Non-pigmented ciliary epithelial cell (primary cell): ENCODE data around the gene SERINC5.
"Not testable (repeated sequence)": the region's sequence is repeated elsewhere in the genome, so short reads cannot be mapped to it uniquely, and the experiment has no call there.

ENCODE experiments used
- DNase-seq: peaks from one replicate; pipeline ENCODE4 v3.0.0-alpha.2; 2010; ENCODE audit warnings: low read depth

The SERINC5 gene

DNA sequence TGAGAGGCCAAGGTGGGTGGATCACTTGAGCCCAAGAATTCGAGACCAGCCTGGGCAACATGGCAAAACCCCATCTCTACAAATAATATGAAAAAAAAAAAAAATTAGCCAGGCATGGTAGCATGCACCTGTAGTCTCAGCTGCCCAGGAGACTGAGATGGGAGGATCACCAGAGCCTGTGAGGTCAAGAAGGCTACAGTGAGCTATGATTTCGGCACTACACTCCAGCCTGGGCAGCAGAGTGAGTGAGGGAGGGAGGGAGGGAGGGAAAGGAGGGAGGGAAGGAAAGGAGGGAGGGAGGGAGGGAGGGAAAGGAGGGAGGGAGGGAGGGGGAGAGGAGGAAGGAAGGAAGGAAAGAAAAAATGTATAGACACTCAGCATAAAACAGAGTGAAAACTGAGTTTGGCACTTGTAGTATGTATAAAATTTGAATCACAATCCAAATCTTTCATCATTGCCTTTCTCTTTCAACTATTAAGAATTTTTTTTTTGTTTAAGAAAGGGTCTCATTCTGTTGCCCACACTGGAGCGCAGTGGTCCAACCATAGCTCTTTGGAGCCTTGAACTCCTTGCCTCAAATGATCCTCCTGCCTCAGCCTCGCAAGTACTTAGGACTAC, 27.8 kb downstream of the SERINC5 start:
- DNase-seq, result no peak

DNA sequence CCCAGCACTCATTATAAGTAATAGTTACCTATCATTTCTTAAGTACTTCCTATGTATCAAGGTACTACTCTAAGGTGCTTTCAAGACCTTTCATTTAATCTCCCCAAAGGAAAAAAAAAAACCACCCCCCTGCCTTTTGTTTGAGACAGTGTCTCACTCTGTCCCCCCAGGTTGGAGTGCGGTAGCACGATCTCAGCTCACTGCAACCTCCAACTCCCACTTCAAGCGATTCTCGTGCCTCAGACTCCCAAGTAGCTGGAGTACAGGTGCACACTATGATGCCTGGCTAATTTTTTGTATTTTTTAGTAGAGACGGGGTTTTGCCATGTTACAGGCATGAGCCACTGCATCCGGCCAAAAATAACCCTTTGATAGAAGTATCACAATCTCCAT, 29.9 kb downstream of the SERINC5 start:
- DNase-seq, result no peak

DNA sequence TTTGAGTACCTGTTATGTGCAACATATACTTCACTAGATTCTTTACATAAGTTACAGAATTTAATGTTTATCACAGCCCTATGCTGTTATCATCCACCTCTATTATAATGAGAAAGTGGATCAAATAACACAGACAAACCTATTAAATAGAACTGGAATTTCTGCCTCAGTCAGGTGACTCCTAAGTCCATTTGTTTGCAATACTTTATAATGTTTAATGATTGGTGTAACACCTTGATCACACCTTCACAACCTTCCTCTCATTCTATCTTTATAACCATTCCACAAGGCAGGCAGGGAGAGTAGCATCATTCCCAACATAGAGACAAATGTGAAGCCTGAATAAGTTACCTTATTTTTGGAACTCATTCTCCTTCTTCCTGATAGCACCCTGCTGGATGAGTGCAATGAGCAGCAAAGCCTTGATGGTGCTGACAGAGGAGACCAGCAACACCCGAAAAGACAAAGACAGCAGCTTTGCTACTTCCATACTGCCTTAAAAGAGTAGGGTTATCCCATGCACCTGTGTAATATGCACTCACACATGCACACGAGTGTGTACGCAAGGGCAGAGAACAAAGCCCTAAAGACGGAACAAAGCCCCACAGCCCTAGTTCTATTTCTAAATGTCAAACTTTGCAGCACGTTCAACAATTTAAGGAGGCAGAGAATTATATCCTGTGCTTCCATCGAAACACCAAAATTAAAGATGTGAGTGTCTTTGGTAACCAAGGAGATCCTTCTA, 30.5 kb downstream of the SERINC5 start:
- DNase-seq, result no peak

DNA sequence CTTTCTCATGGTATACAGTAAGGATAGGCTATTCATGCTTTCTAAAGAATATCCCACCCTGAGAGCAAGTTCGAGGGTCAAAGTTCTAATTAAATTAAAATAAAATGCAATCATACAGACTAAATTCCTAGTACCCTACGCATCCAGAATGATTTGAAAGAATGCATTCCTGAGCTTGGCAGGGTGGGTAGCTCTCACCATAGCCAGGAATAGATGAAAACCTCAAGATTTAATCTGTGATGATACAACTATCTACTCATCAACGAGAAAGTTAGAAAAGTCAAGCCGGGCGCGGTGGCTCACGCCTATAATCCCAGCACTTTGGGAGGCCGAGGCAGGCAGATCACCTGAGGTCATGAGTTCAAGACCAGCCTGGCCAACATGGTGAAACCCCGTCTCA, 32.3 kb downstream of the SERINC5 start:
- no peak for DNase-seq

DNA sequence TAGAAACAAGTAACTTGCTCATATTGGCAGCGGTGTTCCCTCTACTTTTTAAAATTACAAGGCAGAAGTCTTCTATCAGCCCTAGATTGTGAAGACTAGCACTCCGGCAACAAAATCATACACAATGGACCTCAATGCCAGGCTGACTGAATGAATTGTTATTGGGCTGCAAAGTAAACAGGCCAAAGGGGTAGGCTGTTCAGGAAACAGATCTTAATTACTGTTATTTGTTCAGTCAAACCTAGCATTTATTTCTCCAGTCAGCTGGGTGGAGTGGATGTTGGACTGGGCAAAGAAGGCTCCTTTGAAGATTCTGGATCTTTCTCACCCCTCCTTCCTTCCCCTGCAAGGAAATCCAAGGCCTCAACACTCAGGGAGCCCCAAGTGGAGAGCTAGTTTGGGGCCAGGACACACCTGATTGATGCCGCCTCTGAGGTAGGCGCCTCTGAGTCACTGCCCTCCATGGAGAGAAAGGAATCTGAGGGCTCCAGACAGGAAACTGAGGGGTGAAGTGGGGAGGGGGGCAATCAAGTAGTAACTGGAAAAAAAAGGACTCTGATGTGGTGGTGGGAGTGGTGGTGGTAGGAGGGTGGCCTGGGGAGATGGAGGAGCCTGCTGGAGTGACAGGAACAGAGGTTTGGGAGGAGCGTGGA, 35.5 kb downstream of the SERINC5 start:
- DNase-seq, result no peak

DNA sequence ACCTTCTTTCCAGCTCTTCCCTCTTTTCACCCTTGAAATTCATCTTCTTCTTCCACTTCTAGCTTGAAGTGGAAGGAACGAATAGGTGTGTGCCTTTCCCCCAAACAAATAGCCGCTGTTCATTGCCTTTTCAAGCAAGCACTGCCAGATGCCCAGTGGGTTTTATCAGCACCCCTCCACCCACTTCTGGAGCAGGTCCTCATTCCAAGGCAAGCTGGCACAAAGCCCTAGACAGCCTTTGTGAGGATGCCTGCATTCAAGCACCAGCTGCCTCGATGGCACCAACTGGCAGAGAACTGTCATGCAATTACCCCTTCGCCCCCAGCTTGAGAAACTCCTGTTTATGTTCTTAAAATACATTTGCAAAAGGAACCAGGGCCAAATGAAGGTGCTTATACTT, 36.5 kb downstream of the SERINC5 start:
- DNase-seq, result no peak

DNA sequence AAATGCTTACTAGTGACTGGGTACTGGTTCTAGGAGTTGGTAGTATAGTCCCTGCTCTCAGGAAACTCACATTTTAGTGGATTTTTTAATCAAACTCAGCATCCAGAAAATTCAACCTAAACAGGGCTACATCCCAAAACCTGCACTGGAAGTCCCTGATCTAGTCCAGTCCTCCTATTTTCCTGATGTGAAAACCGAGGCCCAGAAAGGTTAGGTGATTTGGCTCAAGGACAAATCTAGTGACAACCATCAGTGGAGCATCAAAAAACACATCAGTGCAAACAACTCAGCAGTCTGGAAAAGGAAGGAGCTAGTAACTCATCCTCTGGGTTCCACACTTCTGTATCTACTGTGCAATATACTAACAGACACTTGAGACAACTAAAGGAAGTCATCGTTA, 38.2 kb downstream of the SERINC5 start:
- no peak for DNase-seq

DNA sequence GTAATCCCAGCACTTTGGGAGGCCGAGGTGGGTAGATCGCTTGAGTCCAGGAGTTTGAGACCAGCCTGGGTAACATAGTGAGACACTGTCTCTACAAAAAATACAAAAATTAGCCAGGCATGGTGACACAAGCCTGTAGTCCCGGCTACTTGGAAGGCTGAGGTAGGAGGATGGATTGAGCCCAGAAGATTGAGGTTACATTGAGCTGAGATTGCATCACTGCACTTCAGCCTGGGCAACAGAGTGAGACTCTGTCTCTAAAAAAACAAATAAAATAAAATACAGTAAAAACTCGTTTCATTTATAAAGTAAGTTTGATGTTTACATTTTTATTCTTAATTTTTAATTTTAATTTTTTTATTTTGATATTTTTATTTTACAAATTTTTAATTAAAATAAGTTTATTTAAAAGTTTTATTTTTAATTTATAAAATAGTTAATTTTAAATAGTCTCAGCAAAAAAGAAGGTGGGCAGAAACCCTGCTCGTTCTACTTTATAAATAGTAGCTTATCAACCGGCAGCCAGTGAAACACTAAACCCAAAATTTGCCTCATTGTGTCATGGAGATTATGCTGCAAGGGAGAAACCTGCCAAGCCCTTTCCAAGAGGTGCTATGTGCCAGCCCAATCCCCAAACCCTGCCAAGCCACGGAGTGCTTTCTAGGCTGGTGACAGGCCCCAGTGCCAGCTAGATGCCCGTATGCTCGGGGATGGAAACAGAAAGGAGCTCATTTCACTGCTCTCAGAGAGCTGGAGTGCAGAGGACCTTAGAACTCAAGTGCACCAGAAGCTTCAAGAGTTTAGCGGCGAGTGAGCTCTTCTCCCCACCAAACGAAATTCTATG, 38.9 kb downstream of the SERINC5 start:
- no peak for DNase-seq

DNA sequence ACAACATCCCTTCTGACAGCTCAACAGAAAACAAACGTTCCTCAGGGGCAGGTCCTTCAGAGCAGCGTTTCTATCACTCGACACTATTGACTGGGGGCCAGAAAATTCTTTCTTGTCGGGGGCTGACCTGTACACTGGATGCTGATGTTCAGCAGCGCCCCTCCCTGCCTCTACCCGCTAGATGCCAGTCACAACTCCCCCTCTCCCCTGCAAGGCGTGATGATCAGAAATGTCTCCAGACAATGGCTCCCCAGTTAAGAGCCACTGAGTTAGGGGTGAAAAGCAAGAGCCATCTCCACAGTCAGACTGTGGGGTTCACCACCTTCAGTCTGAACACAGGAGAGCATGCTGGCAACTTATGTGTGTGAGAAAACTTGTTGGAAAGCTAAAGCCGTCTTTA, 39.8 kb downstream of the SERINC5 start:
- DNase-seq, result no peak

DNA sequence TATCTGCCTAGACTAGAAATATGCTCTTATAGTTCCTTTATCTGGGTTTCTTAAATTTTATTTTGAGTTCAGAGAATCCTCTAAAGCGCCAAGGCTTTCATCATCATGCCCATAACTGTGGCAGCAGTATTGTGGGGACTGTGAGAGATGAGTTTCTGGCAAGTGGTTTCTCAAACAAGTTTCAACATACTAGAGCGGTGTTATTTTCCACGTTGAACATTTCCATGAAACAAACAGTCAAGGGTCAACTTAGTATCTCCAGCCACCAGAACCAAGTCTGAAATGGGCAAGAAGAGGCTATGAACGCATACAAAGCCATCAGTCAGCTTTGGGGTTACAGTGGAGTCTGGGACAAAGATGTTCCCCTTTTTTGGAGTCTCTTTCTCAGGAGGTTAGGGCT, 40.3 kb downstream of the SERINC5 start:
- DNase-seq, result no peak

DNA sequence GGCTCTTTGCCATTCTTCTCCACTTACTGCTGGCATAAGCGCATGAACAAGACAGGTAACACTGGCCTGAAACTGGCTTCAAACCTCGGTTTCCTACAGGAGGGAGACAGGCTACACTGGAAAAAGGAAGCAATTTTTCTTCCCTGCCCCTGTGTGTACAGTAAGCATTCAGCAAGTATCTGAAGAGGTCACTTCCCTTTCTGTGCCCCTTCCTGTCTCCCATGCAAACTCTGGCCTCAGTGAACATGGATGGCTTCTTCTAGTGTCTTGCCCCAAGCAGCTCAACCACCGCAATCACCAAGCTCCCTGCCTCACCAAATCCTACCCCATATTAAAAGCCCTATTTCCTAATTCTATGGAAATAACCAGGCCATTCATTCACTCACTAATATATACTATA, 42.4 kb downstream of the SERINC5 start:
- DNase-seq, result no peak

DNA sequence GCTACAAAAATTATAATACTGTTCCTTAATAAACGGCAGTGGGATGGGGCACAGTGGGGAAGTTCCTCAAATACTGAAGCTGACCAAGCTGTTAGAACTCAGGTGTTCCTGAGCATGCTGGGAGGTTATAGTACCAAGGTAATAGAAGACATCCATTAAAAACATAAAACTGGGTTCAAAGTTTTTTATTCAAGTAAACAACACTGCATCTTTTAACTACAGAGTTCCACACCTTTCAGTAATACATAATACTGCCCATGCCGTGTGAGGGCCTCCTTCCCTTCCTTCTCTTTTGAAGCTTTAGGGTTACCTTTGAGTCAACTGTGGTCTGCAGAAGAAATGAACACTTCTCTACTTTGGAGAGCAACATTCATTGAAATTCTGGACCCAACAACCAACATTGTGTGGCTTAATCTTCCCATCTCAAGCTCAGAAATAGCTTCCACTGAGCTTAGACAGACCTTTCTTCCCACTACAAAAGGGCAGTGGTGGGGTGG, 43.6 kb downstream of the SERINC5 start:
- DNase-seq, result no peak

DNA sequence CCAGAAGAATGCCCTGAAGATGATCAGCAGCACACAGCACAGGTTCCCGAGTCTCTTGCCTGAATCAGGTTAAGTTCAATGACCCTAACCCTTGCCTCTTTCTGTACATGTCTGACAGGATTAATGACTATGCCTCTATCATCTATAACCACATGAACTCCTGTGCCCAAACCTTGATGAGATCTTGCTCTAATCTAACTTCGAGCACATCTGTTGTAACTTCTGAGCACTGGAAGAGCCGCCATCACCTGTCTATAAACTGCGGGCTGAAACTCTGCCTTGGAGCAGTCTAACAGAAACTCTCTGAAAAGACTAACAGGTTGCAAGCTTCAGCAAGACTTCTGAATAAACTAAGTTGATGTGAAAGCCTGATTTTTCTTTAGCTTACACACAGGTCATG, 44.5 kb downstream of the SERINC5 start:
- no peak for DNase-seq

DNA sequence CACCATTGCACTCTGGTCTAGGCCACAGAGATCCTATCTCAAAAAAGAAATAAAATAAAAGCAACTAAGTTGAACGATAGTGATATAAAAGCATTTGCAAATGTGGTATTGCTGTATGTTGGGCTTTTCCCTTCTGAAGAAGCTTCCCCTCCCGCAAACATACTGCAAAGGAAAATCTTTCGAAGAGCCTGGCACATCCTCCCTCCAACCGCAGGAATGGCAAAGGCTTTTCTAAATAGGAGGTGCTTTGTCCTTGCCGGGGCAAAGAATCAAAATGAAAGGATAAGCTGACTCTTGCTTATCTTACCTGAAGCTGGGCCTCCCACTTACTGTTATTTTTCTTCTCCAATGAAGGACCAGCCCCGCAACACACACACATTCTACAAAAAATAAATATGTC, 45.8 kb downstream of the SERINC5 start:
- DNase-seq, result no peak

DNA sequence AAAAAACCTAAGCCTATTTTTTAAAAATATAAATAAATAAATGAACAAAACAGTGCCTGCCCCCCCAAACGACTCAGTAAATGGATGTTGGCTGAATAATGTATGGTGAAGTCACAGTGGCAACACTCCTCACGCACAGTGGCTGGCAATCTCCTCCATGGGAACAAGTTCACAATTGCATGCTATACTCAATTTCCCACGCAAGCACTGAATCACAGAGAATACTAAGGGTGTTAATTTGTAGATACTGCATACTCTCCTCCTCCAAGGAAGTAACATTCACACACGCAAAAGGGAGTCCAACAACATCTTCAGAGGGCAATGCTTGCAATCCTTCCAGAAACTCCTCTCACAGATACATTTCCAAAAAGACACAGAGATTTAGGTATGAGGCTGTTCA, 47.5 kb downstream of the SERINC5 start:
- DNase-seq, result no peak

DNA sequence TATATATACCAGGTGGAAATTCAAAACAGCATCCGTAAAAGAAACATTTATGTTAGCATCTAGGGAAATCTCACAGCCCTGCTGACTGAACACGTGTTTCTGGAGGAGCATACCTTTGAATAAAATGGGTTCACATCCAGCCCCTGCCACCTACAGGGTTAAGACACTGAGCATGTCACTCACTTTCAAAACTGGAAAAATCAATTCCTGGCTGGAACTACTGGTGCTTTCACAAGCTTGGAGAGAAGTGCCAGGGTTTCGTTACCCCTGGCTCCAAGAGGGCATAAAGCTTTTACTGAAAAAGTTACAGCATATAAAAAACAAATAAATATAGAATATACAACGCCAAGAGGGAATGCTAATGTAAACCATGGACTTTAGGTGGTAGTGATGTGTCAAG, 48.0 kb downstream of the SERINC5 start:
- no peak for DNase-seq

DNA sequence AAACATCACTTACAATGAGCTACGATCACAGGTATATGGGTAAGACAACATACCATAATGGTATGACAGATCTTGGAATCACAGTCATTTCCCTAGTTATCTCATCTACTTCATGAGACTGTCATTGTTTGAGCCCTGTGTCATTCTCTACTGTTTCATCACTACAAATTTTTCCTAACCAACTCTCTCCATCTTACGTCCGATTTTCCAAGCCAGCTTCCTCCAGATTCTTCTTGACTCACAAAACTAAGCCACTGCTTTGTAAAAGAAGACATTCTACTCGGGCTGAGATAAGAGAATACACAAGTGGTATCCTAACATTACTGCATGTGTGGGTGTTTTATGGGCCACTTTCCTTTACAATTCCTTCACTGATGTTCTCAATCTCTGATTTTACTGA, 49.6 kb downstream of the SERINC5 start:
- peak; percentile 60 for DNase-seq

DNA sequence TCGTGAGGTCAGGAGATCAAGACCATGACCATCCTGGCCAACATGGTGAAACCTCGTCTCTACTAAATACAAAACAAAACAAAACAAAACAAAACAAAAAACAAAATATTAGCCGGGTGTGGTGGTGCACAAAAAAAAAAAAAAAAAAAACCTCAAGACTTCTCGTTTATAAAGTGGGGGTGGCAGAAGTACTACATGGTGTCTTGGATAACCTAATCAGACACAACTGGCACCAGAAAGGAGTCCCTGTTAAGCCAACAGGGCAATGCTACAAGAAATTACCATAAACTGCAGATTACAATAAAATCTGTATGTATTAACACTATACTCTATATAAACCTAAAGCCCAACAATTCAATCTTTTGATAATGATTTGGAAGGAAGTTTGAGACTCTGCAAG, 50.0 kb downstream of the SERINC5 start:
- DNase-seq, result no peak

DNA sequence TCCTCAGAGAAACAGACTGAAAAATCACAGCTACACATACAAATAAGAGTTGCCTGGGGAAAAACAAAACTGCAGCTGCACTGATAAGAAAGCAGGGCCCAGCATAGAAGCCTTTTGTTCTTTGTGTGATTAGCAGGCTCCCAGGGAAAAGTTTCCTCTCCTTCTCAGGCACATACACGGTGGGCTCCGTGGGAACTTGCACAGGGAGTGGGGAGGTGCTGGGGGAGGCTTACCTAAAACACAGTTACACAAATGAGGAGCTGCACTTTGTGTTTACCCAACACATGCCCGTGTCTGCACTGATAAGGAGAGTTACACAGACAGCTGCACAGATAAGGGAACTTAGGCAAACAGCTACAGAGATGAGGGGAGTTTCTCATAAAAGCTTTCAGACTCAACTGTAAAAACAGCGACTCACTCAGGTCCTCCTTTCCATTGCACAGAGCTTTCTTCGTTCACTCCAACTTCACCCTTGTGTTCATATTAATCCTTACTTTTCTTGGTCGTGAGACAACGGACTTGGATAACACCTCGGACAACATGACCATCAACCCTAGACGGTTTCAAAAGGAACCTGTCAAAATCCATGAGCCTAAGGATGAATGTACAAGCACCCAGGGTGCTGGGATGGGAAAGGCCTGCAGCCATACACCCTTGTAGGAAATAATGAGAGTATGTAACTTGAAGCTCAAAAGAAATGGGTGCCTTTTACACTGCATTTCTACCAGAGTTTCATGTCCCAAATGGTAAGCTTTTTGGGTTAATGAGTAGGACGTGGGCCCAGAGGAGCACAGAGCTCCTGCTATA, 50.8 kb downstream of the SERINC5 start:
- DNase-seq, result peak; percentile 40

DNA sequence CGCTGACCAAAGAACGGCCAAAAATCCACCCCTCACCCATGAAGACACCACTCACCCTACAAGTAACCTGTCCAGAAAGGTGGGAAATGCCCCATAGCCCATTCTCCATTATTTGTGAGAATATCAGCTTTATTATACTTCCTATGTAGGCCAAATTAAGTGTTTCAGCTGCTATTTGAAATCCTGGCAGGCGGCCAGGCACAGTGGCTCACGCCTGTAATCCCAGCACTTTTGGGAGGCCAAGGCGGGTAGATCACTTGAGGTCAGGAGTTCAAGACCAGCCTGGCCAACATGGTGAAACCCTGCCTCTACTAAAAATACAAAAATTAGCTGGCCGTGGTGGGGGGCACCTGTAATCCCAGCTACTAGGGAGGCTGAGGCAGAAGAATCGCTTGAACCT, 54.1 kb downstream of the SERINC5 start:
- not testable (repeated sequence) for DNase-seq

DNA sequence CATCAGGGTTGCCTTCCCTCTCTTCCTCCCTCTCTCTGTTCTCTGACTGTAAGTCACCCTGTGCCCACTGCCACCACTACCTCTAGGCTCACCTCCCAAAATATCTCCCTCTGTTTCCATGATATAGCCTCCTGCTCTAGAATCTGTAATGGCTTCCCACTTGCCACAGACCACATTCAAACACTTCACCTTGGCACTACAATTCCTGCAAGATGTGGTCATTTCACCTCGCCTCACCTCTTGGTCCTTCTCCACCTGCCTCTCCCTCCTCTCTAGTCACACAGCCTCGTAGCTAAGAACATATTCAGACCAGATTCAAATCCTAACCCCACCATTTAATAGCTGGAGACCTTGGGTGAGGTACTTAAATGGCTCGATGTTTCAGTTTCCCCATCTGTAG, 56.9 kb downstream of the SERINC5 start:
- DNase-seq, result no peak

DNA sequence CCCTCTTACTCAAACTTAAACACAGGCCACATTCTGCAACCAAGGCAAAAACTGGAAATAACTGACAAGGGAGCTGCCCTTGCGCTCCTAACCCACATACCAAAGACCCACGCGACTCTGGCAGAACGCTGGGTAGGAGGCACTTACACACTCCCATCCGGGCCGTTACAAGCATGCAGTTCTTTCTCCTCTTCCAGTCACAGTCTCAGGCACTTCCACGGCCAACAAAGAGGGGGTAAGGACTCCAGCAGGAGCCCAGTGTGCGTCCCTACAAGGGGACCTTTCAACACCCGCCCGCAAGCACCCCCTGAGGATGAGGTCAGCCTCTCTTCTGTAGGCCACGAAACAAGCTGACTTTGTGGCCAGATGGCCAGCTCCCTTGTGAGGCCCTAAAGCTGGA, 57.4 kb downstream of the SERINC5 start:
- DNase-seq, result no peak
